Activated T-helper 1 cell treated with anti-CD3 and anti-CD28 coated beads, Interleukin-12 subunit alpha, Interleukin-12 subunit beta, Interleukin-2, Interleukin-4 antibody, amounts not matched to agents 30 ng/mL and 10 ng/mL and 1 ng/mL, durations not matched to agents 14 hours and 24 hours and 36 hours (primary cell): ENCODE data around the gene MIPOL1. TPM values are rescaled to one million over a fixed set of nuclear protein-coding genes. Genes with fewer than 3 reads are reported as not detected.

ENCODE experiments used
- DNase-seq: peaks from one replicate; pipeline ENCODE4 v3.0.0; 2021; ENCODE audit warnings: low spot score
- H3K27ac Mint-ChIP-seq: one replicate; pipeline ENCODE4 v1.8.0; 2021; ENCODE audit warnings: mild to moderate bottlenecking, mixed read lengths
- H3K27me3 Mint-ChIP-seq: one replicate; pipeline ENCODE4 v1.8.0; 2022; ENCODE audit warnings: mild to moderate bottlenecking, moderate library complexity, mixed read lengths; ENCODE audit not compliant: insufficient read depth
- H3K36me3 Mint-ChIP-seq: one replicate; pipeline ENCODE4 v1.8.0; 2021; ENCODE audit warnings: low read depth, mixed read lengths
- H3K4me1 Mint-ChIP-seq: one replicate; pipeline ENCODE4 v1.8.0; 2021; ENCODE audit warnings: low read depth, mixed read lengths
- H3K4me3 Mint-ChIP-seq: one replicate; pipeline ENCODE4 v1.8.0; 2021; ENCODE audit warnings: mild to moderate bottlenecking, moderate library complexity, mixed read lengths
- H3K9me3 Mint-ChIP-seq: one replicate; pipeline ENCODE4 v1.8.0; 2021; ENCODE audit warnings: mixed read lengths
- intact Hi-C: fragments of 100-400 bp; cut with micrococcal nuclease; formaldehyde crosslinking; loops from one replicate; pipeline ENCODE4 v1.15.1; 2024
- total RNA-seq: library from RNA; stranded (reverse); gene quantifications from 2 replicates; pipeline ENCODE4 v1.2.3, GENCODE V29; 2022

Gene MIPOL1
- total RNA-seq, 1 donor from 2014 or later: not detected

DNA sequence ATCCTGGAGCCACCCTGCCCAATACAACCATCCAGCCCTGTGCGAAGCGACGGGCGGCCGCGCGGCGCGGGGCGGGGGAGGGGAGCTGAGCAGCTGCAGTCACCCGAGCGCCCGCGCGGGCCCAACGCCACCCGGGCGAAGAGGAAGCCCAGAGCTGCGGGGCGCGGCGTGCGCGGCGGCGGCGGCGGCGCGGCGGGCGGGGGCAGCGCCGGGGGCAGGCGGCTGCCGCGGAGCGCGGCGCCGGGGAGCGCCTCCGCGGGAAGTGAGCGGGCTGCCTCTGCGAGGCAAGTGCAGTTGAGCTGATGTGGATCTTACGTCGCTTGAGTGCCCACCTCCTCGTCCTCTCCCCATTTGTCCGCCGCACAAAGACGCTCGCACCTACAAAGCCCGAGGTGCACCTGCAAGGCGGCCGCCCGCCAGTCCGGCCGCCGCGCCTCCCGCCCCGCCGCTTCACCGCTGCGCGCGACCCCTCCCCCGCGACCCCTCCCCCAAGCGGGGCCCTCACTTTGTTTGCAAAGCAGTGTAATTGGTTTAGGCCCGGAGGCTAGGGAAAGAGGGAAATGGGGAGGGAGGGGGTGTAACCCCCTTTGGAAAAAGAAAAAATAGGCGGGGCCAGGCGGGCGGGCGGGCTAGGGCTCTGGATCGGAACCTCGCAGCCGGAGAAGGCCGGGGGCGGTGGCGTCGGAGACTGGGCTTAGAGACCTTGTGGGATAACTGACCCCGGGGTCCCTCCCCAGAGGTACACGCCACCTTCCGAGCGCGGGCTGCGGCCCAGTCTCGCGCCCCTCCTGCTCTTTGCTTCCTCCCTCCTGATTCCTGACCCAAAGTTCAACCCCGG, 397.5 kb downstream of the MIPOL1 start, which contains the start of the genes FOXA1 and TTC6:
FOXA1 (minus strand) TSS at position 279 of the 838 bp plus-strand sequence; CDS start at position 2, 277 bp downstream.
TTC6 (plus strand) TSS at position 659 of the 838 bp plus-strand sequence. CDS start 26,436 bp downstream, outside the sequence.
- H3K27me3 Mint-ChIP-seq: peaks cover 67% of the 10 kb centered on the region
- peaks cover 13% of the 10 kb centered on the region for H3K4me1 Mint-ChIP-seq

DNA sequence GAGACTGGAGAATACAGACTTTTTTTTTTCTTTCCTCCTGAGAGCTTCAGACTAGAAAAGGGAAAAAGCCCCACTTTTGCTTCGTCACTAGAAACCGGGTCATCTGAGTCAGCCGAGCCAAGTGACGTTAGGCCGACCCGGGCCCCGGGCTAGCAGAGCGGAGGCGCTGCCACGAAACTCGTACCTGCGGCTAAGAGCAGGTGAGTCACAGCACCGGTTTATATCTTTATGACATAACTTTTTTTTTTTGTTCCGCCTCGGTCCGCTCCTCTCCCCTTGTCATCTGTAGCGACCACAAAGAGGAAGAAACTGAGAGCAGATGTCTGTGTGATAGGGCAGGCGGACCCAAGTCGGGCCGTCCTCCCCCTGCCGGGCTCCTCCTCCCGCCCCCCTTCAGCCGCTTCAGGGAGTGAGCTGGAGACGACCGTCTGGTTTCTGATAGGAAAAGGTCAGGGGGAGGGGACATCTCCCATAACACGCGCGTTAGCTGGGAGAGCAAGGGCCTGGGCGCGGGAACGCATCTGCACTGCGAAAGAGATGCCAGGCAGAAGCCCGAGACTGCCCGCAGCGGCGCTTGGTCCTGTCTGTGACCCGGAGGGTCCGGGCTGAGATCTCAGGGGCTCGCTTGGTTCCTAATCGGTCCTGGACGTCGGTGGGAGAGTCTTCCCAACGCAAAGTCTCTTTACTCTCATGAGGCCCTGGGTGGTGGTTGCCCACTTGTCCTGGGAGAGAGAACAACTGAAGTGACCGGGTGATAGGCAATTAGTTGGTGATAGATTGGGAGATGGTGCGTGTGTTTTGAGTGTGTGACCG, 398.3 kb downstream of the MIPOL1 start:
- H3K27ac Mint-ChIP-seq: peak overlapping the region; percentile 86
- intact Hi-C loops: loop anchor here (2.0 to 5.0 kb wide), 3 partner anchors 13 to 1009 kb away; no protein-coding TSS in a partner anchor
- peaks cover 8% of the 10 kb centered on the region for H3K9me3 Mint-ChIP-seq

More for the DNA sequence above, 397.5 kb downstream of the MIPOL1 start, which contains the start of the genes FOXA1 and TTC6:
- Mint-ChIP-seq H3K27ac (peak within 1 kb of the TSS; percentile 86), H3K36me3 (peaks cover 2% of the 10 kb centered on the region), H3K9me3 (peaks cover 8% of the 10 kb centered on the region), H3K4me3 (peak within 1 kb of the TSS; percentile 74)
- DNase-seq: no peak
- intact Hi-C loops: loop anchor here (2.0 to 5.0 kb wide), 4 partner anchors 662 to 1088 kb away; partner anchors contain the start of gene CLEC14A

DNA sequence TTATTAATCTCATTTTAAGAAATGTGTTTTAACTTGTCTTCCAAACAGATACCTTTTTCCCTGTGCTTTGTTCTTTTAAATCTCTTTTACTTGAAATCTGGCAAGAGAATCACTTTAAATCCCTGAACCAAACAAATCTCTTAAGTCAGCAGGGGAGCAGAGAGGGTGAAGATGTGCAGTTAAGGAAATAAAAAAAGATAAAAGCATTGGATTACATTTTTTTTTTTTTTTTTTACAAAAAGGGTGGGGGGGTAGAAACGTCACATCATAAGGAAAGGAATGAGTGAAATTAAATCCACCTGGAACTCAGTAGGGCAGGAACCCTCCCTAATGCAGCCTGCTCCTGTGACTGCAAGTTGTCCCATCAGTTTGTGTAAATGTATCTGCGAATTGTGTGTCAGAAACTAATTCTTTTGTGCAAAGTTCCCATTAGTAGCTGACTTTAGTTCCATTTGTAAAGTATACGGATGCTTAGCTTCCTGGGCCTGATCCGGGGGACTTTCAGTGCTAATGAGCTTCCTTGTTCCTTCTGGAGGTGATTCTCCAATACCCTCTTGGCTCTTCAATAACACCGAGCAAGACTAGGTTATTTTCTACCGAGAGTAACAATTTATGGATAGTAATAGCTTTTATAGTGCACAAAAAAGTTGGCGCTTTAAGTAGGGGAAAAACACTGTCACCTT, 399.2 kb downstream of the MIPOL1 start:
- Mint-ChIP-seq H3K4me1 (peaks cover 5% of the 10 kb centered on the region), H3K27me3 (peaks cover 65% of the 10 kb centered on the region), H3K4me3 (no peak overlapping the region), H3K36me3 (peaks cover 2% of the 10 kb centered on the region), H3K9me3 (peaks cover 8% of the 10 kb centered on the region), H3K27ac (no peak overlapping the region)
- intact Hi-C loops: loop anchor here (2.0 to 5.0 kb wide), 2 partner anchors 14 to 1010 kb away; no protein-coding TSS in a partner anchor
- no peak for DNase-seq

More for the DNA sequence above, 398.3 kb downstream of the MIPOL1 start:
- H3K4me1 Mint-ChIP-seq: peaks cover 8% of the 10 kb centered on the region
- peaks cover 65% of the 10 kb centered on the region for H3K27me3 Mint-ChIP-seq
- peaks cover 2% of the 10 kb centered on the region for H3K36me3 Mint-ChIP-seq
- peak overlapping the region; percentile 51 for H3K4me3 Mint-ChIP-seq
- DNase-seq: no peak

DNA sequence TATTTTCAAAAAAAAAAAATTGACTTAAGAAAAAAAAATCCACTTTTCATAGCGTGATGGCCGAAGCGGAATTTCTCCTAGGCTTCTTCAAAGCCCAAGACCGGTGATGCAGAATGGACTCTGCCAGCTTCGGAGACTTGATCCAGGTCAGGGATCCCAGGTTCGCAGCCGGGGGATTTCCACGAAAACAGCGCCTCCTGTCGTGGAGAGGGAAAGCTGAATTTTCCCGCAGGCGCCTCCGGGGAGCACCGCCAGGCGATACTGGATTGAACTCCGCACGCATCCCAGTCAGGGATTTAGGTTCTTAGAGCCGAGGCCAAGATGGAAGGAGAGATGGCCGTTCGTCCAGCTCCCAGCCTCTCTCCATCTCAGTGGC, 399.8 kb downstream of the MIPOL1 start:
- DNase-seq: no peak
- Mint-ChIP-seq H3K4me1 (peaks cover 5% of the 10 kb centered on the region), H3K4me3 (no peak overlapping the region)

DNA sequence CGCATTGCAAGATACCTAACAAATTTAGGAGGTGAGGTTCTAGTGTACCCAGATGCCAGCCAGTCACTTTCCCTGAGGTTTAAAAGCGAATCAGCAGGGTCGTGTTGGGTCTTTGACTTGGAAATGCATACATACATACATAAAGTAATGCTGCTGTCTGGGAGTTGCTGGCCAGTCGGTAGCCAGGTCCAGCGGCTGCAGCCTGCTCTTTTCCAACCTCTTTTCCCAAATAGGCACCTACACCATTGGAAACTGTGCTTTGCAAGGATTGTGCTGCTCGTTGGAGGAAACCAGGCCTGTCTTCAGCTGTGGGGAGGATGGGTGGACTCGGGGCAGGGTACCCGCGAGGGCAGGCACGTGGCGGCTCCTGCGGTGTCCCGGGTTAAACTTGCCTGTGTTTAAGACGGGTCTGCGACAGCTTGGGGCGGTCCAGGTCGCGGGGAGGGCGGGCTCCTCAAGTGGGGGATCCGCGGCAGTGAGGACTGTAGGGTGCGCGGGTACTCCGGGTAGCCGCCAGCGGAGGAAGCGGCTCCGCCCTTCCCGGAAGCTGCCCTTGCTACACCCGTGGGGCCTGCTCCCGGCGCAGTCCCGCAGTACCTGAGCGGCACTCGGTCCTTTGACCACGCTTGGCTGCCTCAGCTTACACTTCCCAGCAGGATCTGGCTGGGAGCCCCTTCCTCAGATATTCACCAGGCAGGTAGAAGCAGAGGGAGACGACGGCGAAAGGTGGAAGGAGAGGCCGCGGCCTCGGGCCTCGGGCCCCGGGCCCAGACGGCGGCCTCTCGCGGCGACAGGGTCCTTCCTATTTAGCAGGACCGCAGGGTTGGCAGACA, 400.4 kb downstream of the MIPOL1 start:
- Mint-ChIP-seq H3K27me3 (peaks cover 63% of the 10 kb centered on the region), H3K9me3 (peaks cover 8% of the 10 kb centered on the region), H3K27ac (no peak overlapping the region), H3K4me1 (peaks cover 5% of the 10 kb centered on the region), H3K36me3 (peaks cover 2% of the 10 kb centered on the region), H3K4me3 (no peak overlapping the region)
- intact Hi-C loops: loop anchor here (2.0 to 5.0 kb wide), 2 partner anchors 15 to 1011 kb away; no protein-coding TSS in a partner anchor
- DNase-seq: no peak

More for the DNA sequence above, 399.8 kb downstream of the MIPOL1 start:
- H3K27me3 Mint-ChIP-seq: peaks cover 65% of the 10 kb centered on the region
- H3K36me3 Mint-ChIP-seq: peaks cover 2% of the 10 kb centered on the region
- no peak overlapping the region for H3K27ac Mint-ChIP-seq
- intact Hi-C loops: loop anchor here (2.0 to 5.0 kb wide), 2 partner anchors 15 to 1010 kb away; no protein-coding TSS in a partner anchor
- peaks cover 8% of the 10 kb centered on the region for H3K9me3 Mint-ChIP-seq

DNA sequence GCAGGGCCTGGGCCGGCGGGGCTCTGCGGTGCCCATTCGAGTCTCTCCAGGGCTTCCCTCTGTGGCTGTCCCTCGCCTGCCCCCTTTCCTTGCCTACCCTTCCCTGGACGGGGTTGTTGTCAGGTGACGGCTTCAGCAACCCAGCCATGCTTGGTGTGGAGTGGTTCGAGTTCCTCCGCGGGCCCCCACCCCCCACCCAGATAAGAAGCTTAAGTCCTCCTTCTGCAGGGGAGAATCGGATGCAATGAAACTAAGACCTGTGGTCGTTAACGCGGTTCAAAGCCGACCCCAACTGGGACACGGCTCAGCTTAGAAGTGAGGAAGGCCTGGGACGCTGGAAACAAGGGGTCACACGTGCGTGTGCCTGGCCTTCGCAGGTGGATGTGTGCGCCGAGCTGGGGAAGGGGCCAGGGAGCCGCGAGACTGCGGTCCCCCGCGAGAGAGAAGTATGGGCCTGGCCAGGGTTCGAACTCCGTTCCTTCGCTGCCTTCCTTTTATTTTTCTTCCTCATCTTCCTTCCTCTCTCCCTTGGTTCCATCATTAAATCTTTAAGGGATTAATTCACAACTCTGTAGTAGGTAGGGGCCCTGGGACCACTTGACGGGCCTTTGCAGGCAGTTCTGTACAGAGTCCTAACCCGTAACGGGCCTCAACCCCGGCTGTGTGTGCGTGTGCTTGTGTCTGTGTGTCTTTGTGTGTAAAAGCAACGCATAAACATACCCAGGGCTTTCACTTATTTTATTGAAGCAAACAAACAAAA, 401.2 kb downstream of the MIPOL1 start:
- Mint-ChIP-seq H3K4me3 (no peak overlapping the region), H3K27me3 (peaks cover 55% of the 10 kb centered on the region), H3K9me3 (peaks cover 8% of the 10 kb centered on the region), H3K36me3 (peaks cover 2% of the 10 kb centered on the region), H3K4me1 (peaks cover 4% of the 10 kb centered on the region), H3K27ac (no peak overlapping the region)
- intact Hi-C loops: loop anchor here (5.0 kb wide), 1 partner anchor 1012 kb away; no protein-coding TSS in a partner anchor
- DNase-seq: no peak

DNA sequence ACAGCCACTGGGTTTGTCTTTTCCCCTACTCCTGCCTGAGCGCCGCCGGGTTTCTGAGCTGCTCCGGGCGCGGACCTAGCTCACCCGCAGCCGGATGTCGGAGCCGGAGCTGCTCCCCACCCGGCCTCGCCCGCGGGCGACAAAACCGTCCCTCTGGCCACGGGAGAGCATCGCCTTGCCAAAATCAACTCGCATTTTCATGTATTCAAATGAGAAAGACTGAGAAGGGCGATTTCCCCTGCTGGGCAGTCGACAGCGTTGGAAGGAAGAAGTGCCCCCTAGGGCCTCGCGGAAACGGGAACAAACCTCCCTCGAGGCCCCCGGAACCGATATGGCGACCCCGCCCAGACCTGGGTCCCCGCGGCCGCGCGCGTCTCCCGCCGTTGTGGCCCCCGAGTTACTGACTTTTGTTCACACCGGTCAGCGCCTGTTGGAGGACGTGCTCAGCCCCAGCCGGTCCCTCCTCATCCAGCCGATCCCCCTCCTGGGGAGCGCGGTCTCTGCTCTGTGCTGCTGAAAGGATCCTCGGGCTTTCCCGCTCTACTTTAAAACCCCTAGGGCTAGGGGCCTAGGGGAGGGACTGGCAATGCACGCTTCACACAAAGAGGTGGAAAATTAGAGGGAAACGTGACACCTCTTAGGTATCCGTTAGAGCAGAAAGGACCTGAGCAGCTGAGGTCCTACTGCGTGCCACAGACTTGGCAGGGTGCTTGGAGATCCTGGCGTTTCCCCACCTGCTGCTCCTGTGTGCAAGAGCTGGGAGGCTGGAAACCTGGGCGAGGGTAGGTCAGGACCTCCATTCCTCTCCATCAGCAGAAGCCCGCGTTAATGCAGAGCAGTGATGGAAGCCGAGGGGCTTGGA, 402.0 kb downstream of the MIPOL1 start:
- DNase-seq: no peak
- no peak overlapping the region for H3K27ac Mint-ChIP-seq
- peaks cover 2% of the 10 kb centered on the region for H3K36me3 Mint-ChIP-seq
- intact Hi-C loops: loop anchor here (5.0 kb wide), 2 partner anchors 608 to 1012 kb away; partner anchors contain the start of gene SSTR1
- H3K9me3 Mint-ChIP-seq: peaks cover 8% of the 10 kb centered on the region
- H3K4me1 Mint-ChIP-seq: no peaks in the 10 kb centered on the region
- H3K4me3 Mint-ChIP-seq: no peak overlapping the region
- peaks cover 51% of the 10 kb centered on the region for H3K27me3 Mint-ChIP-seq

DNA sequence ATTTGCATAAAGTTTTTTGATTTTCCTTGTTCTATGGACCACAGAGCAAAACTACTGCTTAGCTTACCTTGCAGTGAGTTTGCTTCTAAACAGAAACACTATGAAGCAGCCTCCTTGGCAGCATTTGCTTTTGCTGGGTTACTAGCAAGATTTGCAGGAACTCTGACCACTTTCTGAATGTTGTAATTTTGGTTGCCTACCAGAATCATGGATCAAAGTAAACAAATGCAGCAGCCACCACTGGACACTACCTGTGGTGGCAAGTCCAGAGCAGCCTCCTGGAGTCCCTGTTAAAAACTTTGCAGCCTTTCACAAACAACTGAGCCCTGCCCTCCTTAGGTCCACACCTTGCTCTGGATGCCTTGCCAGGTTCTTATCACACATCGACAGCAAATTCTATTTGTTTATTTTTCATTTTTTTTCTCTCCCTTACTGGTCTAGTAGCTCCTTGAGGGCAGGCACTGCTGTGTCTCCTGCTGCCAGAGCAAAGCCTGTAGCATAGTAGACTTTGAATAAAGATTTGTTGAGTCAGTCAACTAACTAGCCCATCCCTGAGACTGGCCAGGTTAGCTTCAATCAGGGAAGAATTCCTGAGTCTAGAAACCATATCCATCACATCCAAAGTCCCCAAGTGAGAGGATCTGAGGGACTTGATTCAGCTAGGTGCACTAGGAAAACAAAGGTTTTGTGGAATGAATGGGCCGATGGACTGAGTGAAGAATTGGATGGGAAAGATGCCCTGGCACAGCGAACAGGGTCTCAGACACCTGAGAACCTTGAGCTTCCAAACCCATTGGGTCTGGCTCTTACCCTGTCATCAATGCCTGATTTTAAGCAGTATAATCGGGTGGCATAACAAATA, 403.4 kb downstream of the MIPOL1 start:
- Mint-ChIP-seq H3K36me3 (peaks cover 2% of the 10 kb centered on the region), H3K27me3 (peaks cover 44% of the 10 kb centered on the region)

DNA sequence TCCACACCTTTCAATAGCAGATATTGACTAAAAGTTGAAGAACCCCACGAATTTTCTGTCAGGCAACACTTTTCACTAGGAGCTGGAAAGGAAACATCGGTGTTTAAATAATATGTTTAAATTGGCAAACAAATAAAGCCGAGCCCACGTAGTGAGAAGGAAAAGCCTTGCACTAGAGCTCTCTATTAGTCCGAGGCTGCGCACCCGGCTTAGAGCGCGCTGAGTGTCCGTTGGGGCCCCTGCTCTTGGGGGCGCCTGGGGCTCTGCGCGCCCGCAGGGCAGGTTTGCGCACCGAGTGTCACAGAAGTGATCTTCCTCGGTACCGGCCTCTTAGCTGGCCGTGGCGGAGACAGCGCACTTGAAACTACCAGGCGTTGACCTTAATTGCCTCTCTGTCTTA, 404.1 kb downstream of the MIPOL1 start:
- no peaks in the 10 kb centered on the region for H3K4me1 Mint-ChIP-seq
- H3K36me3 Mint-ChIP-seq: peaks cover 2% of the 10 kb centered on the region
- no peak for DNase-seq
- intact Hi-C loops: loop anchor here (5.0 kb wide), 1 partner anchor 605 kb away; the partner anchor contains the start of gene SSTR1
- H3K9me3 Mint-ChIP-seq: peaks cover 4% of the 10 kb centered on the region
- H3K27ac Mint-ChIP-seq: no peak overlapping the region
- peaks cover 37% of the 10 kb centered on the region for H3K27me3 Mint-ChIP-seq
- H3K4me3 Mint-ChIP-seq: no peak overlapping the region

More for the DNA sequence above, 403.4 kb downstream of the MIPOL1 start:
- Mint-ChIP-seq H3K4me1 (no peaks in the 10 kb centered on the region), H3K9me3 (peaks cover 7% of the 10 kb centered on the region), H3K27ac (no peak overlapping the region), H3K4me3 (no peak overlapping the region)
- no peak for DNase-seq
- intact Hi-C loops: loop anchor here (5.0 kb wide), 1 partner anchor 606 kb away; the partner anchor contains the start of gene SSTR1
